Fibroblast of lung (primary cell): ENCODE measurements around the gene ADAMTSL1.
"Not testable (repeated sequence)": the region's sequence is repeated elsewhere in the genome, so short reads cannot be mapped to it uniquely, and the experiment has no call there.

Experiments
- EZH2 ChIP-seq: IDR thresholded peaks from 2 replicates; pipeline ENCODE4 v1.5.1; 2012; ENCODE audit warnings: low read length, control low read depth, mild to moderate bottlenecking; ENCODE audit errors: missing control alignments
- TF ChIP-seq, protein P1 (sequence below), 2 donors: IDR thresholded peaks in 1 of 2; conservative IDR thresholded peaks in 1 of 2; 1 replicate in 1 of 2; 2 replicates in 1 of 2; pipeline ENCODE4 v1.5.1; 2011 to 2012; ENCODE audit warnings: low read length in 2 of 2, control low read depth in 1 of 2, inconsistent platforms in 1 of 2, low read depth in 1 of 2, mild to moderate bottlenecking in 1 of 2

DNA sequence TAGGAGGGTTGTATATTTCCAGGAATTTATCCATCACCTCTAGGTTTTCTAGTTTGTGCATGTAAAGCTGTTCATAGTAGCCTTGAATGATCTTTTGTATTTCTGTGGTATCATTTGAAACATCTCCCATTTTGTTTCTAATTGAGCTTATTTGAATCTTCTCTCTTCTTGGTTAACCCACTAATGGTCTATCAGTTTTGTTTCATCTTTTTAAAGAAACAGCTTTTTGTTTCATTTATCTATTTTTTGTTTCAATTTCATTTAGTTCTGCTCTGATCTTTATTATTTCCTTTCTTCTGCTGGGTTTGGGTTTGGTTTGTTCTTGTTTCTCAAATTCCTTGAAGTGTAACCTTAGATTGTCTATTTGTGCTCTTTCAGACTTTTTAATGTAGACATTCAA is 401.0 kb downstream of the ADAMTSL1 start:
- TF ChIP-seq, protein P1, sequence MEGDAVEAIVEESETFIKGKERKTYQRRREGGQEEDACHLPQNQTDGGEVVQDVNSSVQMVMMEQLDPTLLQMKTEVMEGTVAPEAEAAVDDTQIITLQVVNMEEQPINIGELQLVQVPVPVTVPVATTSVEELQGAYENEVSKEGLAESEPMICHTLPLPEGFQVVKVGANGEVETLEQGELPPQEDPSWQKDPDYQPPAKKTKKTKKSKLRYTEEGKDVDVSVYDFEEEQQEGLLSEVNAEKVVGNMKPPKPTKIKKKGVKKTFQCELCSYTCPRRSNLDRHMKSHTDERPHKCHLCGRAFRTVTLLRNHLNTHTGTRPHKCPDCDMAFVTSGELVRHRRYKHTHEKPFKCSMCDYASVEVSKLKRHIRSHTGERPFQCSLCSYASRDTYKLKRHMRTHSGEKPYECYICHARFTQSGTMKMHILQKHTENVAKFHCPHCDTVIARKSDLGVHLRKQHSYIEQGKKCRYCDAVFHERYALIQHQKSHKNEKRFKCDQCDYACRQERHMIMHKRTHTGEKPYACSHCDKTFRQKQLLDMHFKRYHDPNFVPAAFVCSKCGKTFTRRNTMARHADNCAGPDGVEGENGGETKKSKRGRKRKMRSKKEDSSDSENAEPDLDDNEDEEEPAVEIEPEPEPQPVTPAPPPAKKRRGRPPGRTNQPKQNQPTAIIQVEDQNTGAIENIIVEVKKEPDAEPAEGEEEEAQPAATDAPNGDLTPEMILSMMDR (conservative IDR thresholded peaks at IDR 0.05 in 1 of 2, IDR thresholded peaks at IDR 0.05 in 1 of 2; ENCODE audit: low read depth in 1 of 2, low read length in 2 of 2) = not testable (repeated sequence)
- not testable (repeated sequence) for TF ChIP-seq EZH2
